CD4-positive, CD25-positive, alpha-beta regulatory T cell (primary cell): ENCODE measurements around the gene EIF4G3. TPM values are rescaled to one million over a fixed set of nuclear protein-coding genes. Genes with fewer than 3 reads are reported as not detected.
"Not testable (repeated sequence)": the region's sequence is repeated elsewhere in the genome, so short reads cannot be mapped to it uniquely, and the experiment has no call there.

Source experiments
- ATAC-seq, 2 donors: fragments of 150-1000 bp; cut with Tn5 transposase; one replicate each; pipeline ENCODE4 v1.10.0; 2021; ENCODE audit warnings: low read depth in 2 of 2, moderate number of reproducible peaks in 2 of 2, moderate library complexity in 1 of 2
- DNase-seq, 3 donors: peaks; one replicate each; pipeline versions ENCODE4 v3.0.0 to v3.0.0-alpha.2; 2012 to 2022; ENCODE audit warnings: mixed read lengths in 1 of 3
- H3K27ac ChIP-seq: one replicate; pipeline ENCODE4 v1.7.0; 2013; ENCODE audit warnings: mild to moderate bottlenecking, low read length; ENCODE audit not compliant: insufficient read depth, poor library complexity, severe bottlenecking
- H3K27me3 ChIP-seq: one replicate; pipeline ENCODE4 v1.7.0; 2013; ENCODE audit warnings: low read length; ENCODE audit not compliant: control insufficient read depth, insufficient read depth
- H3K36me3 ChIP-seq: one replicate; pipeline ENCODE4 v1.7.0; 2013; ENCODE audit warnings: mild to moderate bottlenecking, low read length, moderate library complexity; ENCODE audit not compliant: control insufficient read depth, insufficient read depth
- H3K4me1 ChIP-seq: 2 replicates; pipeline ENCODE4 v1.7.0; 2013; ENCODE audit warnings: mild to moderate bottlenecking, low read length; ENCODE audit not compliant: insufficient read depth, control insufficient read depth, poor library complexity, severe bottlenecking
- H3K4me3 ChIP-seq: one replicate; pipeline ENCODE4 v1.7.0; 2013; ENCODE audit warnings: low read depth, mild to moderate bottlenecking, low read length, moderate library complexity
- H3K9me3 ChIP-seq, 2 experiments: 1 replicate in 1 of 2; 2 replicates in 1 of 2; pipeline ENCODE4 v1.7.0; 2013; ENCODE audit warnings: low read length in 2 of 2, mild to moderate bottlenecking in 1 of 2, moderate library complexity in 1 of 2; ENCODE audit not compliant: control insufficient read depth in 2 of 2
- H3K27ac Mint-ChIP-seq, 3 donors: one replicate each; pipeline ENCODE4 v1.8.0; 2020 to 2022; ENCODE audit warnings: mild to moderate bottlenecking in 3 of 3, mixed read lengths in 3 of 3, moderate library complexity in 2 of 3
- H3K27me3 Mint-ChIP-seq: one replicate; pipeline ENCODE4 v1.8.0; 2022; ENCODE audit warnings: mild to moderate bottlenecking, mixed read lengths
- H3K36me3 Mint-ChIP-seq: one replicate; pipeline ENCODE4 v1.8.0; 2020; ENCODE audit warnings: mixed read lengths
- H3K4me1 Mint-ChIP-seq, 4 donors: one replicate each; pipeline ENCODE4 v1.8.0; 2020 to 2022; ENCODE audit warnings: mixed read lengths in 4 of 4, mild to moderate bottlenecking in 1 of 4
- H3K4me3 Mint-ChIP-seq, 4 donors: one replicate each; pipeline ENCODE4 v1.8.0; 2020 to 2022; ENCODE audit warnings: mild to moderate bottlenecking in 4 of 4, mixed read lengths in 4 of 4, moderate library complexity in 3 of 4
- H3K9me3 Mint-ChIP-seq, 7 donors: one replicate each; pipeline ENCODE4 v1.8.0; 2020 to 2022; ENCODE audit warnings: mixed read lengths in 7 of 7, mild to moderate bottlenecking in 3 of 7, moderate library complexity in 2 of 7
- polyA plus RNA-seq, 4 donors: library from polyadenylated mRNA; unstranded; fragments of 300-500 nt; fragmentation: Illumina TruSeq; gene quantifications; one replicate each; pipeline ENCODE4 v1.2.3, GENCODE V29; 2021
- total RNA-seq: library from RNA; stranded (reverse); gene quantifications from one replicate; pipeline ENCODE4 v1.2.3, GENCODE V29; 2022

Gene EIF4G3
- total and polyA plus RNA-seq, 5 donors from 2014 or later: 2.5 to 34.4 (median 5.5) TPM

DNA sequence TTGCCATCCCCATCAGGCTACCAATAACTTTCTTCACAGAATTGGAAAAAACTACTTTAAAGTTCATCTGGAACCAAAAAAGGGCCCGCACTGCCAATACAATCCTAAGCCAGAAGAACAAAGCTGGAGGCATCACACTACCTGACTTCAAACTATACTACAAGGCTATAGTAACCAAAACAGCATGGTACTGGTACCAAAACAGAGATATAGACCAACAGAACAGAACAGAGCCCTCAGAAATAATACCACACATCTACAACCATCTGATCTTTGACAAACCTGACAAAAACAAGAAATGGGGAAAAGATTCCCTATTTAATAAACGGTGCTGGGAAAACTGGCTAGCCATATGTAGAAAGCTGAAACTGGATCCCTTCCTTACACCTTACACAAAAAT is 84.2 kb downstream of the EIF4G3 start:
- not testable (repeated sequence) for H3K4me1 ChIP-seq, H3K4me3 Mint-ChIP-seq, H3K9me3 Mint-ChIP-seq, H3K27me3 ChIP-seq, ATAC-seq, H3K27me3 Mint-ChIP-seq, H3K27ac ChIP-seq, DNase-seq, H3K27ac Mint-ChIP-seq, H3K36me3 ChIP-seq, H3K4me3 ChIP-seq, H3K9me3 ChIP-seq
- peaks cover 27% of the 10 kb centered on the region for H3K36me3 Mint-ChIP-seq
- H3K4me1 Mint-ChIP-seq: peaks cover 6 to 14% (median 12%) of the 10 kb centered on the region in 4 donors

DNA sequence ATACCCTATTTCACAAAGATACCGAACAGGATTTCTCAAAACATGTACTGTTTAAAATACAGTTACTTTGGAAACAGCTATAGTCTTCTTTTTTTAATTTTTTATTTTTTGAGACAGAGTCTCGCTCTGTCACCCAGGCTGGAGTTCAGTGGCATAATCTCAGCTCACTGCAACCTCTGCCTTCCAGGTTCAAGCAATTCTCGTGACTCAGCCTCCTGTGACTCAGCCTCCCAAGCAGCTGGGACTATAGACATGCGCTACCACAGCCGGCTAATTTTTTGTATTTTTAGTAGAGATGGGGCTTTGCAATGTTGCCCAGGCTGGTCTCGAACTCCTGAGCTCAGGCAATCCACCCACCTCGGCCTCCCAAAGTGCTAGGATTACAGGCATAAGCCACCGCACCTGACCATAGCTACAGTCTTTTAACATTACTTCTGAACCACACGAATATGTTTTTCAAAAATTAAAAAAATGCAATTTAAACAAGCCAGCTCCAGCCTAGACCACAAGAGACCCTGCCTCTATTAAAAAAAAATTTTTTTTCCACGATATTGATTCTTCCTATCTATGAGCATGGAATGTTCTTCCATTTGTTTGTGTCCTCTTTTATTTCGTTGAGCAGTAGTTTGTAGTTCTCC is 85.5 kb downstream of the EIF4G3 start:
- not testable (repeated sequence) for H3K27me3 ChIP-seq, H3K9me3 ChIP-seq, H3K27ac ChIP-seq, H3K27me3 Mint-ChIP-seq, H3K36me3 ChIP-seq, H3K4me3 Mint-ChIP-seq, DNase-seq, H3K4me1 ChIP-seq, ATAC-seq, H3K9me3 Mint-ChIP-seq, H3K27ac Mint-ChIP-seq, H3K4me3 ChIP-seq
- Mint-ChIP-seq H3K36me3 (peaks cover 28% of the 10 kb centered on the region), H3K4me1 (peaks cover 6 to 14% (median 12%) of the 10 kb centered on the region in 4 donors)

DNA sequence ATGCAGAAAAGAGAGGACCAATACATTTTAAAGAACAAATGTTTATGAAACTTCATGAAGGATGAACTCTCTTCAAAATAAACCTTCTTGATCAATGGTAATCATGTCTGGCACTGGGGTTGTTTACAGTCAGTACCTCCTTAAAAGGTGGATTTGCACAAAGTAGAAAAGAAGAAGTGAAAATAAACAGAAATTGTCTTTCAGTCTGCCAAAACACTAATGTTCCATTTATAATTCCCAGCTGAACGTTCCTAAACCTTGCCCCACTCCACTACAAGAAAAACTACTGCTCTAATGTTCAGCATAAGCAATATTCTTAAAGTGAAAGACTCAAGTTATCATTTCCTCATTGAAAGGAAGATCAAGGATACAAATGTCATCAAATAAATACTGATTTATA is 86.2 kb downstream of the EIF4G3 start:
- no peak overlapping the region for H3K4me3 Mint-ChIP-seq

DNA sequence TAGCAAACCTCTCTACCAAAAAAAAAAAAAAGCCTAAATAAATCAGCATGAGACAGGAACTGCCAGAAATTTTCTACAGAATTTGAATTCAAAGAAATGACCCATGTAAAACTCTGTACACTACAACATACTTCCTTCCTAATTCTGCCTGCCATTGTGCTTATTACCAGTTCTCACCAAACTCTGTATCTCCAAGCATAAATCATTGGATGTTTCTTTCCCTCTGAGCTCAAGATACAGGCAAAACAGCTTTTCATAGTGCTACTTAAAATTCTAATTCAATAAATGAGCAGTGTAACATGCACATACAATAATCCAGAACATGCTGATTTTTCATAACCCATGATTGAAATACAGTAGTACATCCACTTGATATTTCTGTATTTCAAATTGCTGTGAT is 87.0 kb downstream of the EIF4G3 start:
- H3K4me1 ChIP-seq: no peaks in the 10 kb centered on the region
- H3K9me3 Mint-ChIP-seq: peaks cover 0 to 2% (median 0%) of the 10 kb centered on the region in 7 donors

More for the DNA sequence above, 86.2 kb downstream of the EIF4G3 start:
- DNase-seq (no peak), ATAC-seq (no peak)
- H3K27ac Mint-ChIP-seq: peak overlapping the region in 1 of 3 donors; percentile 72
- no peaks in the 10 kb centered on the region for H3K27me3 Mint-ChIP-seq
- peaks cover 6 to 14% (median 12%) of the 10 kb centered on the region in 4 donors for H3K4me1 Mint-ChIP-seq
- H3K4me1 ChIP-seq: no peaks in the 10 kb centered on the region
- H3K36me3 Mint-ChIP-seq: peaks cover 29% of the 10 kb centered on the region
- H3K27me3 ChIP-seq: no peaks in the 10 kb centered on the region
- no peaks in the 10 kb centered on the region for H3K36me3 ChIP-seq
- no peak overlapping the region for H3K4me3 ChIP-seq
- no peaks in the 10 kb centered on the region for H3K9me3 ChIP-seq
- peaks cover 0 to 2% (median 0%) of the 10 kb centered on the region in 7 donors for H3K9me3 Mint-ChIP-seq
- H3K27ac ChIP-seq: no peak overlapping the region

DNA sequence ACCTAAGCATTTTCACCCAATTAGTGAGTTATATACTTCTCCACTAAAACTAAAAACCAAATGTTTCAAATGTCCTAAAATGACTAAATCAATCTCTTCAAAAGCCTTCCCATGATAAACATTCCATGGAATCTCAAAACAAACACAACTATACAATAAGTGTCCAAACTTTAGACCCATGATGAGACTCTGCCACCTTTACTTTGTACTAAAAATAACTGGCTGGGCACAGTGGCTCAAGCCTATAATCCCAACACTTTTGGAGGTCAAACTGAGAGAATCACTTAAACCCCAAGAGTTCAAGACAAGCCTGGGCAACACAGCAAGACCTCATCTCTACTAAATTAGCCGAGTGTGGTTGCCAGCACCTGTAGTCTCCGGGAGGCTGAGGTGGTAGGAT is 87.4 kb downstream of the EIF4G3 start:
- peaks cover 0 to 2% (median 0%) of the 10 kb centered on the region in 7 donors for H3K9me3 Mint-ChIP-seq
- H3K27ac Mint-ChIP-seq: no peak overlapping the region
- no peak overlapping the region for H3K27ac ChIP-seq
- H3K27me3 ChIP-seq: no peaks in the 10 kb centered on the region
- H3K27me3 Mint-ChIP-seq: no peaks in the 10 kb centered on the region
- H3K4me1 ChIP-seq: no peaks in the 10 kb centered on the region
- H3K36me3 Mint-ChIP-seq: peaks cover 34% of the 10 kb centered on the region
- peaks cover 7% of the 10 kb centered on the region for H3K36me3 ChIP-seq
- no peak overlapping the region for H3K4me3 Mint-ChIP-seq
- ATAC-seq: no peak
- no peaks in the 10 kb centered on the region for H3K9me3 ChIP-seq
- peaks cover 6 to 18% (median 13%) of the 10 kb centered on the region in 4 donors for H3K4me1 Mint-ChIP-seq
- H3K4me3 ChIP-seq: no peak overlapping the region
- no peak for DNase-seq

More for the DNA sequence above, 87.0 kb downstream of the EIF4G3 start:
- Mint-ChIP-seq H3K27me3 (no peaks in the 10 kb centered on the region), H3K4me1 (peaks cover 6 to 14% (median 10%) of the 10 kb centered on the region in 4 donors), H3K4me3 (no peak overlapping the region), H3K36me3 (peaks cover 29% of the 10 kb centered on the region), H3K27ac (no peak overlapping the region)
- DNase-seq (peak in 1 of 3 donors; percentile 40), ATAC-seq (no peak)
- Histone ChIP-seq H3K27me3 (no peaks in the 10 kb centered on the region), H3K36me3 (peaks cover 3% of the 10 kb centered on the region), H3K4me3 (no peak overlapping the region), H3K9me3 (no peaks in the 10 kb centered on the region), H3K27ac (no peak overlapping the region)

DNA sequence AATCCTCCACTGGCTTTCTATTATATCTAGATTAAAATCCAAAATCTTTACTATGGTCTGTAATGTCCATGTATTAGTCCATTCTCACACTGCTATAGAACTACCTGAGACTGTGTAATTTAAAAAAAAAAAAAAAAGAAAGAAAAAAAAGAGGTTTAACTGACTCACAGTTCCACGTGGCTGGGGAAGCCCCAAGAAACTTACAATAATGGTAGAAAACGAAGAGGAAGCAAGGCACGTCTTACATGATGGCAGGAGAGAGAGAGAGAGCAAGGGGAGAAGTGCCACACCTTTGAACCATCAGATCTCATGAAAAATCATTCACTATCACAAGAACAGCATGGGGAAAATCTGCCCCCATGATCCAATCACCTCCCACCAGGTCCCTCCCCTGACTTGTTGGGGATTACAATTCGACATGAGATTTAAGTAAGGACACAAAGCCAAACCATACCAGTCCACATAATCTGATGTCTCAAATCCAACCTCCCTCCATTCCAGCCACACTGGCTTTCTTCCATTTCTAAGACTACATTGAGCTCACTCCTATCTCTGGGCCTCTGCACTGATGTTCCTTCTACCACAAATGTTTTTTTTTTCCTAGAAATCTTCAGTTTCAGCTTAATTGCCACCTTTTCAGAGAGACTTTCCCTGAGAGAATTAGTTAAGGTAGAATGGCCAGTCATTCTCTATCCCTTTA is 92.4 kb downstream of the EIF4G3 start:
- Histone ChIP-seq H3K4me3 (no peak overlapping the region), H3K4me1 (no peaks in the 10 kb centered on the region), H3K9me3 (no peaks in the 10 kb centered on the region), H3K36me3 (peaks cover 7% of the 10 kb centered on the region), H3K27me3 (no peaks in the 10 kb centered on the region), H3K27ac (no peak overlapping the region)
- DNase-seq: no peak
- no peak for ATAC-seq
- Mint-ChIP-seq H3K27ac (peak overlapping the region in 2 of 3 donors; percentile 72 to 73), H3K36me3 (peaks cover 29% of the 10 kb centered on the region), H3K9me3 (no peaks in the 10 kb centered on the region), H3K27me3 (no peaks in the 10 kb centered on the region), H3K4me1 (peaks cover 6 to 12% (median 11%) of the 10 kb centered on the region in 4 donors), H3K4me3 (no peak overlapping the region)

DNA sequence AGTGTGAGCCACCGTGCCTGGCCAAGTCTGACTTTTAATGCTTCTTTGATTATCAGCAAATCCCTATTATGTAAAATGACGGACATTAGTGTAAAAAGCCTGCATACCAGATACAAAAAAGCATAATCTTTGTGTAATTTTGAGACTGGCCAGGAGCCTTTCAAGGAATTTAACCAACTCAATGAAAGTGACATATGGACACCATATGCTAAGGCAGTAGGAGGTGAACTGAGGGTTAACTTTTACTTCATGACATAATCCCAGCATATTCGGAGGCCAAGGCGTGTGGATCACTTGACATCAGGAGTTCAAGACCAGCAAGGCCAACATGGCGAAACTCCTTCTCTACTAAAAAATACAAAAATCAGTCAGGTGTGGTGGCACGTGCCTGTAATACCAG is 94.6 kb downstream of the EIF4G3 start:
- peaks cover 11 to 16% (median 13%) of the 10 kb centered on the region in 4 donors for H3K4me1 Mint-ChIP-seq
- H3K9me3 Mint-ChIP-seq: no peaks in the 10 kb centered on the region
- peaks cover 7% of the 10 kb centered on the region for H3K36me3 ChIP-seq
- H3K4me1 ChIP-seq: no peaks in the 10 kb centered on the region
- H3K27me3 ChIP-seq: no peaks in the 10 kb centered on the region
- no peak overlapping the region for H3K4me3 Mint-ChIP-seq
- no peaks in the 10 kb centered on the region for H3K9me3 ChIP-seq
- peaks cover 31% of the 10 kb centered on the region for H3K36me3 Mint-ChIP-seq
- no peak overlapping the region for H3K27ac Mint-ChIP-seq
- DNase-seq (no peak), ATAC-seq (no peak)
- H3K27me3 Mint-ChIP-seq: no peaks in the 10 kb centered on the region
- no peak overlapping the region for H3K27ac ChIP-seq
- no peak overlapping the region for H3K4me3 ChIP-seq
